Smooth muscle cell (in vitro differentiated cells): ENCODE data around the gene ARHGEF16. TPM values are rescaled to one million over a fixed set of nuclear protein-coding genes. Genes with fewer than 3 reads are reported as not detected.

Source experiments
- DNase-seq: peaks from one replicate; lab custom pipeline; 2025; ENCODE audit not compliant: unreplicated experiment; lab: John Stamatoyannopoulos, UW
- H2AFZ ChIP-seq: fragments of 200-600 bp; sonication (generic); 2 replicates; pipeline ENCODE4 v1.6.0; 2016; ENCODE audit warnings: antibody characterized with exemption, low read depth, mild to moderate bottlenecking
- H3F3A ChIP-seq: fragments of 200-600 bp; sonication (generic); 2 replicates; pipeline ENCODE4 v1.6.0; 2017; ENCODE audit warnings: antibody characterized with exemption, low read depth
- H3K27ac ChIP-seq: fragments of 200-600 bp; sonication (generic); 2 replicates; pipeline ENCODE4 v1.5.1; 2016; ENCODE audit warnings: low read depth, mild to moderate bottlenecking
- H3K27me3 ChIP-seq: fragments of 200-600 bp; sonication (generic); 2 replicates; pipeline ENCODE4 v1.6.1; 2016; ENCODE audit warnings: low read depth, mild to moderate bottlenecking
- H3K36me3 ChIP-seq: fragments of 200-600 bp; sonication (generic); 2 replicates; pipeline ENCODE4 v1.5.1; 2016; ENCODE audit warnings: low read depth
- H3K4me1 ChIP-seq: fragments of 200-600 bp; sonication (generic); 2 replicates; pipeline ENCODE4 v1.5.1; 2016; ENCODE audit warnings: low read depth
- H3K4me2 ChIP-seq: fragments of 200-600 bp; sonication (generic); 2 replicates; pipeline ENCODE4 v1.6.0; 2016; ENCODE audit warnings: mild to moderate bottlenecking
- H3K4me3 ChIP-seq: fragments of 200-600 bp; sonication (generic); 2 replicates; pipeline ENCODE4 v1.5.1; 2016; ENCODE audit warnings: mild to moderate bottlenecking
- H3K79me2 ChIP-seq: fragments of 200-600 bp; sonication (generic); 2 replicates; pipeline ENCODE4 v1.6.0; 2016; ENCODE audit warnings: low read depth, mild to moderate bottlenecking
- H3K9ac ChIP-seq: fragments of 200-600 bp; sonication (generic); 2 replicates; pipeline ENCODE4 v1.6.0; 2016; ENCODE audit warnings: low read depth
- H3K9me3 ChIP-seq: fragments of 200-600 bp; sonication (generic); replicated peaks from 2 replicates; pipeline ENCODE4 v1.5.1; 2016; ENCODE audit warnings: low read depth
- H4K20me1 ChIP-seq: fragments of 200-600 bp; sonication (generic); 2 replicates; pipeline ENCODE4 v1.6.0; 2016; ENCODE audit warnings: low read depth
- CTCF ChIP-seq: fragments of 200-600 bp; sonication (generic); IDR thresholded peaks from 2 replicates; pipeline ENCODE4 v1.5.1; 2017; ENCODE audit warnings: borderline replicate concordance, mild to moderate bottlenecking, antibody characterized with exemption; ENCODE audit not compliant: insufficient read depth, poor library complexity, severe bottlenecking
- WGBS: methylation state at CpG from one replicate; pipeline ENCODE4 v1.1.7; 2016; ENCODE audit warnings: low lambda C conversion rate; 5-methylcytosine and 5-hydroxymethylcytosine counted together
- polyA plus RNA-seq: library from polyadenylated mRNA; unstranded; fragments of >200 nt; fragmentation: Nextera tagmentation; extraction: Ambion mirVana; gene quantifications from 2 replicates; pipeline ENCODE4 v1.2.1, GENCODE V29; 2016
- total RNA-seq: library from RNA; depleted of rRNA; stranded (reverse); fragments of >200 nt; gene quantifications from 2 replicates; pipeline ENCODE4 v1.2.3, GENCODE V29; 2014

Gene ARHGEF16
- total and polyA plus RNA-seq, 2 experiments from 2014 or later: 4.6 to 6.9 TPM

GRCh38 chr1:3420218-3420951 is 34.1 kb upstream of the ARHGEF16 start:
- no peaks in the 10 kb centered on the region for H3K36me3 ChIP-seq
- H3K27ac ChIP-seq: no peak overlapping the region
- H3K79me2 ChIP-seq: no peaks in the 10 kb centered on the region
- DNase-seq: no peak
- H3F3A ChIP-seq: no peaks in the 10 kb centered on the region
- no peak overlapping the region for H2AFZ ChIP-seq
- no peaks in the 10 kb centered on the region for H3K4me1 ChIP-seq
- H3K9me3 ChIP-seq: no peaks in the 10 kb centered on the region
- no peak for TF ChIP-seq CTCF
- WGBS: 95% methylated on average over 23 of the region's 23 CpGs
- no peaks in the 10 kb centered on the region for H4K20me1 ChIP-seq
- no peaks in the 10 kb centered on the region for H3K27me3 ChIP-seq
- no peak overlapping the region for H3K4me2 ChIP-seq
- H3K4me3 ChIP-seq: no peak overlapping the region
- H3K9ac ChIP-seq: no peak overlapping the region

- WGBS: 94% methylated on average over 14 of the region's 14 CpGs
- H3K9me3 ChIP-seq: no peaks in the 10 kb centered on the region
- DNase-seq: no peak
- no peak overlapping the region for H3K9ac ChIP-seq
- H3K4me2 ChIP-seq: no peak overlapping the region
- no peak overlapping the region for H3K4me3 ChIP-seq
- H3K36me3 ChIP-seq: no peaks in the 10 kb centered on the region
- H3K79me2 ChIP-seq: no peaks in the 10 kb centered on the region
- no peaks in the 10 kb centered on the region for H3K27me3 ChIP-seq
- no peaks in the 10 kb centered on the region for H4K20me1 ChIP-seq
- no peak overlapping the region for H3K27ac ChIP-seq
- no peaks in the 10 kb centered on the region for H3K4me1 ChIP-seq
- no peaks in the 10 kb centered on the region for H3F3A ChIP-seq
- no peak for TF ChIP-seq CTCF
- H2AFZ ChIP-seq: no peak overlapping the region
These were observed 31.8 kb upstream of the ARHGEF16 start for GRCh38 chr1:3422638-3423037.

GRCh38 chr1:3423245-3423829 is 31.1 kb upstream of the ARHGEF16 start:
- H3K36me3 ChIP-seq: no peaks in the 10 kb centered on the region
- WGBS: 83% methylated on average over 23 of the region's 23 CpGs
- H3K79me2 ChIP-seq: no peaks in the 10 kb centered on the region
- H3K9ac ChIP-seq: no peak overlapping the region
- TF ChIP-seq CTCF: no peak
- H3K4me2 ChIP-seq: no peak overlapping the region
- no peaks in the 10 kb centered on the region for H3K27me3 ChIP-seq
- H3K9me3 ChIP-seq: no peaks in the 10 kb centered on the region
- no peaks in the 10 kb centered on the region for H4K20me1 ChIP-seq
- no peak overlapping the region for H2AFZ ChIP-seq
- no peak for DNase-seq
- H3K4me3 ChIP-seq: no peak overlapping the region
- H3K27ac ChIP-seq: no peak overlapping the region
- no peaks in the 10 kb centered on the region for H3K4me1 ChIP-seq
- H3F3A ChIP-seq: no peaks in the 10 kb centered on the region
